Activated CD4-positive, CD25-positive, alpha-beta regulatory T cell treated with anti-CD3 and anti-CD28 coated beads, Interleukin-2, amount 50 U/mL, for 16 hours (primary cell): ENCODE data around the gene JAML.

Experiments
- DNase-seq: peaks from one replicate; pipeline ENCODE4 v3.0.0-alpha.2; 2020; ENCODE audit warnings: low read depth, low spot score

JAML gene, protein sequence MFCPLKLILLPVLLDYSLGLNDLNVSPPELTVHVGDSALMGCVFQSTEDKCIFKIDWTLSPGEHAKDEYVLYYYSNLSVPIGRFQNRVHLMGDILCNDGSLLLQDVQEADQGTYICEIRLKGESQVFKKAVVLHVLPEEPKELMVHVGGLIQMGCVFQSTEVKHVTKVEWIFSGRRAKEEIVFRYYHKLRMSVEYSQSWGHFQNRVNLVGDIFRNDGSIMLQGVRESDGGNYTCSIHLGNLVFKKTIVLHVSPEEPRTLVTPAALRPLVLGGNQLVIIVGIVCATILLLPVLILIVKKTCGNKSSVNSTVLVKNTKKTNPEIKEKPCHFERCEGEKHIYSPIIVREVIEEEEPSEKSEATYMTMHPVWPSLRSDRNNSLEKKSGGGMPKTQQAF

DNA sequence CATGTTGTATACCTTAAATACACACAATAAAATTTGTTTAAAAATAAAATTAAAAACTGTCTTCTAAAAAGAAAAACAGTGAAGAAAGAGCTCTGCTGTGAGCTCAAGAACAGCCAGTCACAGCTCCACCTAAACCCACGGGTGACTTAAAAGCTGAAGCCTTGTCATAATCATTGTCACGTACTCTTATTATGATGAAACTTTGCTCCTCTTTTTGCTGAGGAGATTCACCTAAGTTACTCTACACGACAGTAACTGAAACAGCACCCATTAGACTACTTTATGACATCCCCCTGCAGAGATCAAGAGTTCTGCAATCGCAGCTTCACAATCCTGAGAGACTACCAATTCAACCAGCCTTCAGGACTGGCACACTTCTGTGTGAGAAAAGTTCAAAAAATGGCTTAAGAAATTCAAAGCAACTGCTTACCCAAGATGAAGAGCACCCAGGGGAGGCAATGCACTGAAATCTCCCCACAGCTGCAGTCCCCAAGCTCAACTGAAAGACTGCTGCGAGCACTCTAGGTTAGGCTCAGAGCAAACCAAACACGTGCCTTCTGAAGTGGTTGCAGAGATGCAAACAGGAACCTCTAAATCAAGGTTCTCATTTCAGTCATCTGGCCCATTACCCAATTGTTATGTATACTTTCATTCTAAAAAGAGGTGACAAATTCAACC, at the start of gene JAML:
TSS of gene JAML (minus strand) at position 501 of the 678 bp plus-strand sequence. CDS start 10,145 bp downstream, outside the sequence.
- DNase-seq: peak; percentile 51

- no peak for DNase-seq
Observed at GRCh38 chr11:118274186-118274585, 49.4 kb upstream of the JAML start.

- no peak for DNase-seq
Observed at GRCh38 chr11:118272001-118272400, 47.2 kb upstream of the JAML start.

GRCh38 chr11:118267486-118267885, 42.7 kb upstream of the JAML start:
- DNase-seq: no peak

DNA sequence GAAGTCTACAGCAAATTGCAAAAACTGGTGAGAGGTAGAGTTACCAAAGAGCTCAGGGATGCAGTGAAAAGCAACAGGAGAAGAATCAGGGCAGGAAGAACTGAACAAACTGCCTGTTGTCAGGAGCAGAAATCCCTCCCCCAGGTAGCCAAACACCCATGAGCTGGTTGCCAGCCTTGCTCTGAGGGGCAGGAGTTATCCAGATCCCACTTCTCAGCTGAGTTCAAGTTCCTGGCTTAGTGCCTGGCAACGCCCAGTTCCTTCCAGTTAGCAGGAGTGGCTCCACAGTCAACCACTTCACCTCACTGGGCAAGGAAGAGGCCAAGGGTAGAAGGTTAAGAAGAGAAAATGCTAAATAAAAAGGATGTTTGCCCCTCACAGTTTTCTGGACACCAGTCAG, 41.1 kb upstream of the JAML start:
- DNase-seq: no peak

- DNase-seq: no peak
Observed at GRCh38 chr11:118264569-118265465, 40.0 kb upstream of the JAML start.

DNA sequence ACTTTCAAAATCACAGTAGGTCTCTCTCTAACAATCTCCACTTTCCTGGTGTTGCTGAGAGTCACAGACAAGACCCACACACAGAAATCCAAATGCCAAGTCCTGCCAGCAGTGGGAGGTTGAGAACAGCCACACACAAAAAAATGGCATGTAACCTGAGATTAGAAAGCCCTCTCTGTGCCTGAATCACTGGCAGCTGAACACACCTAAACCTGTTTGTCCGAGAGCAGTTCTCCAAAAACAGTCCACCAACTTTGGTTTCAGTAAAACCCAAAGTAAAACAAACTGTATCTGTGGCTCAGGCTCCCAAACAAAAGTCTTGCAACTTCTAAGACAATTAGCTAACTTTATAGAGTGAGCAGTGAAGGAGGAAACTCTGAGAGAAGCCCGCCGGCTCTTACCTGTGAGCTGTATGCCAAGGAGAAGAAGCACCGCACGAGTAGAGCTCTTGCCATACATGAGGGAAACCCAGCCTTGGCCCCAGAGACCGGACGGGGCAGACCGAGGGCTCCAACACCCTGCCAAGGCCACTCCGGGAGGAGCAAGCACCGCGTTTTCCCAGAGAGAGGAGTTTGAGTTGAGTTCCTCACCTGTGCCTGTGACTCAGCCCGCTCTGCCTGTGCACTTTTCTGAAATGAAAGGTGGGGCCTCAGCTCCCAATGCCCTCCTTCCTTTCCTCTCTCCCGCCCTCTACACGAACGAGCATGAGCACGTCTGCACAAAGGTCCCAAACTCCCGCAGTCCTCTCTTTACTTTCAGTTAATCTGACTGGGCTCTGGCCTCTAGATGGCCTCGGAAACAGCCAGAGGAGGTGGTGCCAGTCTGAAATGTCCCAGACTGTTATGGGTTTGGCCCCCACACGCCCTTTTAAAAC, 39.1 kb upstream of the JAML start, which contains the start of gene MPZL2:
TSS of gene MPZL2 (minus strand) at position 603 of the 874 bp plus-strand sequence. CDS start at position 459, 144 bp downstream.
- DNase-seq: no peak

GRCh38 chr11:118263112-118263511, 38.3 kb upstream of the JAML start:
- DNase-seq: no peak

- DNase-seq: no peak
Observed at GRCh38 chr11:118260353-118260752, 35.5 kb upstream of the JAML start.

DNA sequence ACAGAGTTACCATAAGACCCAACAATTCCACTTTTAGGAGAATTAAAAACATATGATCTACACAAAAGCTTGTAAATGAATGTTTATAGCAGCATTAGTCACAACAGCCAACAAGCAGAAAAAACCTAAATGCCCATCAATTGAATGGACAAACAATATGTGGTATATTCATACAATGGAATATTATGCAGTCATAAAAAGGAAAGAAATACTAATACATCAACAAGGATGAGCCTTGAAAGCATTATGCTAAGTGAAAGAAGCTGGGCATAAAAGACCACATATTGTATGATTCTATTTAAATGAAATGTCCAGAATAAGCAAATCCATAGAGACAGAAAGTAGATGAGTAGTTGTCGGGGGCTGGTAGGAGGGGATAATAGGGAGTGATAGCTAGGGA, 34.3 kb upstream of the JAML start:
- no peak for DNase-seq

GRCh38 chr11:118258410-118258809, 33.6 kb upstream of the JAML start:
- no peak for DNase-seq

GRCh38 chr11:118252688-118253087, 27.9 kb upstream of the JAML start:
- DNase-seq: no peak

DNA sequence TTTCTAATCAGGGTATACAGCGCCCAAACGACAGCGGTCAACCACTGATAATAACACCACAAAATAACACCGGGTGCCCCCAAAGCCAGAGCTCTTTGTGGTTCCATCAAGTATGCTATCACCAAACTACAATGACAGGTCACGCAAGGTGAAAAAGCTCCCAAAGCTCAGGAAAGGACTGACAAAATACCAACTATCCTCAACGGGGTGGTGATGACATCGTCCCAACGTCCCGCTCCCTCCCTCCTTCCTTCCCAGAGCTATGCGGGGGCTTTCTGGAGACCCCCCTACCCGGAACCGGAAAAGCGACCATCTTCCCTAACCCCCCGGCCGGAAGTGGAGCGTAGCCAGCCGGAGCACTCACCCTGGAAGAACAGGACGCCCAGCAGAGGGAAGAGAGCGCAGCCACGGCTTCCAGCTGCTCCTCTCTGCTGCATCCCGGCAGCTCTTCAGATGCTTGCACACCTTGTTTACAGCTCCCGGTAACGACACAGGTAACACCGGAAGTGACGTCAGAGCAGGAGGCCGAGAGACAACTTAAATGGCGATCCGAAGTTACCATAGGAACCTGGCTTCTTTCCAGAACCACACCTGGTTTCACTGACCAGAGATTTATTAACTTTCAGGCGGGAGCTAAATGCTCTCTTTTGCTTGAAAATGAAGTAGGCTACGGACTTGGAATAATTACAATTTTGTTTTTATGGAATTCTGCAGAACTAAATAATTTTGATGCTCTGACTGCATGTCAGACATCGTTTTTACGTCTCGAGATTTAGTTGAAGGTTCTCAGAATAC, 27.2 kb upstream of the JAML start, which contains the start of gene MPZL3:
TSS of gene MPZL3 (minus strand) at position 508 of the 795 bp plus-strand sequence. CDS start at position 437, 71 bp downstream.
- DNase-seq: peak; percentile 74

DNA sequence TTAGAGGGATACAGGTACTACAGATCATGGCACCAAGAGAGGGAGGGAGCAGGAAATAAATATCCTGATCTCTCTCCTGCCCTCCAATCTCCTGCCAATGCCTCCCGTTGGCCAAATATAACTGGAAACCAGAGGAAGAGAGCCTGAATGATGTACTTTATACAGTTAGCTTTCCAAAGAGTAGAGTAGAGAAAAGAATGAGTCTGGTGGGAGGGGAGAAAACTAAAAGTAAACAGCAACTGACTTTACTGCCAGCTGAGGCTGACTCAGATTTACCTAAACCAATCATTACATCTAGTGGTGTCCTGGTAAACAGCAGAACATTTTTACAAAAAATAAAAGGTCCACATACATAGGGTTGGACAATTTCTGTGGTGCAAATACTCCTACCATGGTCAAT, 22.2 kb upstream of the JAML start:
- DNase-seq: no peak

DNA sequence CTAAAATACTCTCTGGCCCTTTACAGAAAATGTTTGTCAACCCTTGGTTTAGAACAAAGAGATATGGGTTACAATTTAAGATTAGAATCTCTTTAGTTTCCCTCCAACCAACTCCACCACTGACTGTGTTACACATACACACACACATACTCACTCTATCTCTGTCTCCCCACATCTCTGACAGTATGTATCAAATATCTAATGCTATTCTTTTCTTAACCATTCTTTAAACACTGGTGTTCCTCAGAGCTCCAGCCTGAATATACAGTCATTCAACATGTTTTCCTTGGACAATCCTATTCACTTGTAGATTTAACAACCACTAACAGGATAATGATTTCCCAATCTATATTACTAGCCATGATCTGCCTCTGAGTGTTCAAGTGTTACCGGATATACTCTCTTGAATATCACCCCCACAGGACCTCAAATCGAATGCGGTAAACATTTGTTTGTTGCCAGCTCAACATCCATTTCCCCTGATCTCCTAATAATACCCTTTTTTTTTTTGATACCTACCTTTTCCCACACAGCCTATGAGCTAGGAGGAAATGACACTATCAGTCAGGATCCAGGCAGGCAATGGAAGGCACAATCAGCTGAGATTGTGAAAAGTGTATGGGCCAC, 21.2 kb upstream of the JAML start:
- DNase-seq: no peak

DNA sequence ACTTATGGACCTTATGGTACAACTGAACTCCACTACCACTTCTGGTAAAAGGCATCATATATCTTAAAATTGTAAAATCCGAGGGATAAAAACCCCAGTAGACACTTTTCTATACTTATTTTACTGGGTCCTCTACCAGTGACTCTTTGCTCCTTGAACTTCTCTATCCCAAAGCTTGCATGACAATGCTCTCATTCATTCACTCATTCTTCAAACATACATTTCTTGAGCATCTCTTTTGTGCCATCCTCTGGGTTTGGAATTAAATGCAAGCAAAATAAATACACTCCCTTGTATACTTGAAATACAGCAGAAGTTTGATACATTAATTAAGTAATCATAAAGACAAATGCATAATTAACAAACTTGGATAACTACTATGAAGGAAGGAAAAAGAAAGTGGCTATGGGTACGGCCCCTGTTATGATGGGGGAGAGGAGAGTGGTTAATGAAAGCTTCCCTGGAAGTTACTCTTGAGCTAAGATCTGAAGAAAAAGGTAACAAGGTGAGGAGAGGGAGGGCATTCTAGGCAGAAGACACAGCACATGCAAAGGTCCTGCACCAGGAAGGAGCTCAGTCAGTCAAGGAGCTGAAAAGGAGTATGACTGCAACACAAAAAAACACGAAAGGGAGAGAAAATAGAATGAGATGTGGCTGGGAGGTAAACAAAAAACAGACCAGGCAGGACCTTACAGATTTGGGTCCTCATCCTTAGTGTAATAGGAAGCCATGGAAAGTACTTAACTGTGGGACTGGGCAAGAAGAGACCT, 19.4 kb upstream of the JAML start:
- DNase-seq: no peak

- DNase-seq: no peak
Observed at GRCh38 chr11:118243161-118243560, 18.4 kb upstream of the JAML start.

- no peak for DNase-seq
Observed at GRCh38 chr11:118241764-118242098, 16.9 kb upstream of the JAML start.
